HCT116 (cell line): ENCODE results near the gene NFIB. TPM values are rescaled to one million over a fixed set of nuclear protein-coding genes. Genes with fewer than 3 reads are reported as not detected.

ENCODE experiments used
- ATAC-seq: fragments of 200-7000 bp; cut with Tn5 transposase; 2 replicates; pipeline ENCODE4 v1.9.1; 2020; ENCODE audit warnings: mild to moderate bottlenecking, moderate library complexity
- BruUV-seq: library from RNA; stranded (reverse); fragments of 400-500 nt; replicated peaks from 2 replicates; lab custom pipeline; 2021; lab: Mats Ljungman, UMichigan
- CTCF ChIA-PET: fragments of 300-600 bp; sonication (Branson Sonifier 250); formaldehyde crosslinking; loops from one replicate; lab custom pipeline; 2021; ENCODE audit warnings: antibody characterized with exemption; lab: Charles Lee
- POLR2A ChIA-PET: fragments of 300-600, 350-600 bp; sonication (Branson Sonifier 250); formaldehyde crosslinking; loops from one replicate; lab custom pipeline; 2021; ENCODE audit warnings: antibody characterized with exemption; lab: Charles Lee
- RAD21 ChIA-PET, 2 experiments: fragments of 300-600 bp; sonication (Branson Sonifier 250); formaldehyde crosslinking; loops; one replicate each; lab custom pipeline; 2023; ENCODE audit warnings: low total read pairs in 2 of 2; ENCODE audit not compliant: uncharacterized antibody in 2 of 2, unreplicated experiment in 2 of 2, low non-redundant PET in 1 of 2; lab: Charles Lee
- DNase-seq: peaks from one replicate; pipeline ENCODE4 v3.0.0-alpha.2; 2010; ENCODE audit warnings: low read depth, low spot score
- H2AFZ ChIP-seq: fragments of 200-600 bp; shearing (Covaris generic), sonication (generic); 2 replicates; pipeline ENCODE4 v1.6.1; 2017; ENCODE audit warnings: low read depth, mixed run types, mixed read lengths, antibody characterized with exemption, low read length; ENCODE audit not compliant: poor library complexity, severe bottlenecking
- H3K27ac ChIP-seq: 2 replicates; pipeline ENCODE4 v1.5.1; 2012; ENCODE audit warnings: low read depth, low read length
- H3K27me3 ChIP-seq: fragments of 200-600 bp; sonication (generic); 2 replicates; pipeline ENCODE4 v1.6.1; 2016; ENCODE audit warnings: mixed run types, low read length, mixed read lengths; ENCODE audit not compliant: insufficient read depth
- H3K36me3 ChIP-seq, 2 experiments: fragments of 200-500 bp in 1 of 2; fragments of 200-600 bp in 1 of 2; sonication (Bioruptor generic) in 1 of 2; sonication (generic) in 1 of 2; 2 replicates each; pipeline versions ENCODE4 v1.5.1 to v1.6.1; 2014 to 2016; ENCODE audit warnings: low read length in 2 of 2, inconsistent platforms in 1 of 2, mixed read lengths in 1 of 2, mixed run types in 1 of 2; ENCODE audit not compliant: insufficient read depth in 2 of 2, control insufficient read depth in 1 of 2
- H3K4me1 ChIP-seq, 2 experiments: fragments of 200-600 bp in 1 of 2; sonication (generic) in 1 of 2; 2 replicates each; pipeline versions ENCODE4 v1.5.1 to v1.6.1; 2012 to 2017; ENCODE audit warnings: low read length in 2 of 2, inconsistent platforms in 1 of 2, mild to moderate bottlenecking in 1 of 2, mixed read lengths in 1 of 2, mixed run types in 1 of 2, moderate library complexity in 1 of 2; ENCODE audit not compliant: insufficient read depth in 2 of 2, control insufficient read depth in 1 of 2
- H3K4me2 ChIP-seq: fragments of 200-600 bp; sonication (generic); 2 replicates; pipeline ENCODE4 v1.6.1; 2017; ENCODE audit warnings: mixed run types, low read length, mixed read lengths
- H3K4me3 ChIP-seq, 2 experiments: fragments of 200-600 bp in 1 of 2; sonication (generic) in 1 of 2; replicated peaks in 1 of 2; 2 replicates each; pipeline ENCODE4 v1.5.1; 2011 to 2016; ENCODE audit warnings: low read length in 2 of 2, control low read depth in 1 of 2, low read depth in 1 of 2, mild to moderate bottlenecking in 1 of 2, mixed read lengths in 1 of 2, mixed run types in 1 of 2
- H3K79me2 ChIP-seq: fragments of 200-600 bp; sonication (generic); 2 replicates; pipeline ENCODE4 v1.6.1; 2017; ENCODE audit warnings: mild to moderate bottlenecking, mixed run types, low read length, moderate library complexity, mixed read lengths; ENCODE audit not compliant: insufficient read depth
- H3K9ac ChIP-seq: fragments of 200-600 bp; sonication (generic); 2 replicates; pipeline ENCODE4 v1.6.1; 2016; ENCODE audit warnings: low read length, mixed read lengths
- H3K9me2 ChIP-seq: fragments of 200-600 bp; sonication (generic), shearing (Covaris generic); 2 replicates; pipeline ENCODE4 v1.6.1; 2017; ENCODE audit warnings: mixed run types, mild to moderate bottlenecking, moderate library complexity; ENCODE audit not compliant: insufficient read depth
- H3K9me3 ChIP-seq, 2 experiments: fragments of 200-500 bp in 1 of 2; fragments of 200-600 bp in 1 of 2; sonication (Bioruptor generic) in 1 of 2; sonication (generic) in 1 of 2; 2 replicates each; pipeline ENCODE4 v1.6.1; 2014 to 2017; ENCODE audit warnings: low read length in 2 of 2, mixed read lengths in 2 of 2, inconsistent platforms in 1 of 2, low read depth in 1 of 2, mild to moderate bottlenecking in 1 of 2, mixed run types in 1 of 2, moderate library complexity in 1 of 2; ENCODE audit not compliant: control insufficient read depth in 1 of 2, insufficient read depth in 1 of 2
- H4K20me1 ChIP-seq: fragments of 200-600 bp; sonication (generic), shearing (Covaris generic); 2 replicates; pipeline ENCODE4 v1.6.1; 2017; ENCODE audit warnings: mixed run types, mild to moderate bottlenecking, moderate library complexity; ENCODE audit not compliant: insufficient read depth
- CEBPB ChIP-seq: IDR thresholded peaks from 2 replicates; pipeline ENCODE4 v1.6.1; 2012; ENCODE audit warnings: low read depth
- EGR1 ChIP-seq: IDR thresholded peaks from 2 replicates; pipeline ENCODE4 v1.6.1; 2012; ENCODE audit warnings: low read depth
- ELF1 ChIP-seq: IDR thresholded peaks from 2 replicates; pipeline ENCODE4 v1.6.1; 2012; ENCODE audit warnings: low read depth, borderline replicate concordance
- EZH2phosphoT487 ChIP-seq: fragments of 200-600 bp; IDR thresholded peaks from 2 replicates; pipeline ENCODE4 v1.6.1; 2018; ENCODE audit warnings: antibody characterized with exemption, borderline replicate concordance
- FOSL1 ChIP-seq: IDR thresholded peaks from 2 replicates; pipeline ENCODE4 v1.6.1; 2012; ENCODE audit warnings: low read depth
- JUND ChIP-seq: IDR thresholded peaks from 2 replicates; pipeline ENCODE4 v1.6.1; 2012
- RAD21 ChIP-seq: IDR thresholded peaks from 2 replicates; pipeline ENCODE4 v1.6.1; 2012; ENCODE audit warnings: low read depth, mild to moderate bottlenecking
- SIN3A ChIP-seq: IDR thresholded peaks from 2 replicates; pipeline ENCODE4 v1.6.1; 2012; ENCODE audit warnings: low read depth
- SP1 ChIP-seq: IDR thresholded peaks from 2 replicates; pipeline ENCODE4 v1.6.1; 2012; ENCODE audit warnings: low read depth
- SRF ChIP-seq: IDR thresholded peaks from 2 replicates; pipeline ENCODE4 v1.6.1; 2012; ENCODE audit warnings: low read depth
- TCF7L2 ChIP-seq: IDR thresholded peaks from 2 replicates; pipeline ENCODE4 v1.7.0; 2011; ENCODE audit warnings: borderline replicate concordance, inconsistent platforms; ENCODE audit not compliant: insufficient read depth, insufficient read length; ENCODE audit errors: extremely low read depth
- ZFX ChIP-seq: fragments of 450-650 bp; IDR thresholded peaks from 2 replicates; pipeline ENCODE4 v1.6.1; 2017
- intact Hi-C: fragments of 100-400 bp; cut with micrococcal nuclease; formaldehyde crosslinking; loops from 2 replicates; pipeline ENCODE4 v1.10.0; 2022
- total RNA-seq: library from RNA; stranded (reverse); gene quantifications from one replicate; pipeline ENCODE4 v1.2.1, GENCODE V29; 2021; ENCODE audit not compliant: unreplicated experiment
- TF ChIP-seq, protein P1 (sequence below): IDR thresholded peaks from 2 replicates; pipeline ENCODE4 v1.6.1; 2012
- TF ChIP-seq, protein P2 (sequence below): IDR thresholded peaks from 2 replicates; pipeline ENCODE4 v1.6.1; 2011; ENCODE audit warnings: mild to moderate bottlenecking, low read length, moderate library complexity; ENCODE audit not compliant: insufficient replicate concordance; ENCODE audit errors: extremely low read depth
- TF ChIP-seq, protein P3 (sequence below), 3 experiments: fragments of 200-600 bp in 1 of 3; sonication (generic) in 1 of 3; IDR thresholded peaks in 2 of 3; conservative IDR thresholded peaks in 1 of 3; 2 replicates each; pipeline ENCODE4 v1.5.1; 2012 to 2017; ENCODE audit warnings: low read depth in 2 of 3, low read length in 2 of 3, antibody characterized with exemption in 1 of 3, borderline replicate concordance in 1 of 3, control low read depth in 1 of 3, mild to moderate bottlenecking in 1 of 3, mixed read lengths in 1 of 3, mixed run types in 1 of 3, moderate library complexity in 1 of 3; ENCODE audit not compliant: insufficient read depth in 1 of 3

NFIB gene
- total RNA-seq, 1 experiment from 2014 or later = 6.6 TPM

DNA sequence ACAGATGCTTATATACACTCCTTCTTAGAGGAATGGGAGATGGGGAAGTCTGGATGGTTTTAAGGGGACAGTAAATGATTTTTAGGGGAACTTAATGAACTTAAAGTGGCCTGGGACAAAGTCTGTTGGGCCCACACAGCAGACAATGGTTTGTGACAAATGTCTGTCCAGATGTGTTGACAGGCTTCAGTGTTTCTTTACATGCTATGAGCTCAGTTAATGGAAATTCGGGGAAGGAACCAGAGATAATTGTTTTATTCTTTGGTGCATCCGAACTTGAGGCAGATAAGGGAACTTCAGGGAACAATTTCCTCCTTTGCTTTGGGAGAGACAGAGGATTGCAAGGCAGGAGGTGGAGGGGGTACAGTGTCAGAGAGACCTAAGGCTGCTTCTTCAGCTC is 52.3 kb downstream of the NFIB start:
- no peaks in the 10 kb centered on the region; the same call in 1 of the 2 replicates for H4K20me1 ChIP-seq
- RAD21 ChIA-PET = no interaction called here
- no peaks in the 10 kb centered on the region; a peak in 1 of 4 replicates for H3K4me1 ChIP-seq
- H3K4me3 ChIP-seq = no peak overlapping the region
- H3K27me3 ChIP-seq = 0 out of 2 replicates have a peak, but pooled peaks cover 5% of the 10 kb centered on the region
- no peaks in the 10 kb centered on the region for H3K9me2 ChIP-seq
- H3K9me3 ChIP-seq = no peaks in the 10 kb centered on the region
- no peak overlapping the region for H3K9ac ChIP-seq
- TF ChIP-seq EGR1 (no peak), ZFX (no peak), SP1 (no peak)
- TF ChIP-seq, protein P1, sequence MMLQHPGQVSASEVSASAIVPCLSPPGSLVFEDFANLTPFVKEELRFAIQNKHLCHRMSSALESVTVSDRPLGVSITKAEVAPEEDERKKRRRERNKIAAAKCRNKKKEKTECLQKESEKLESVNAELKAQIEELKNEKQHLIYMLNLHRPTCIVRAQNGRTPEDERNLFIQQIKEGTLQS = no peak
- no peaks in the 10 kb centered on the region for H3K79me2 ChIP-seq
- CTCF ChIA-PET = no interaction called here
- intact Hi-C loops = no loop called here
- no peak for DNase-seq
- H3K4me2 ChIP-seq = no peak overlapping the region
- no peak for ATAC-seq
- H3K36me3 ChIP-seq = no peaks in the 10 kb centered on the region
- no peak overlapping the region for H3K27ac ChIP-seq
- BruUV-seq = no TSS peak
- H2AFZ ChIP-seq = no peak overlapping the region
- POLR2A ChIA-PET = no interaction called here

DNA sequence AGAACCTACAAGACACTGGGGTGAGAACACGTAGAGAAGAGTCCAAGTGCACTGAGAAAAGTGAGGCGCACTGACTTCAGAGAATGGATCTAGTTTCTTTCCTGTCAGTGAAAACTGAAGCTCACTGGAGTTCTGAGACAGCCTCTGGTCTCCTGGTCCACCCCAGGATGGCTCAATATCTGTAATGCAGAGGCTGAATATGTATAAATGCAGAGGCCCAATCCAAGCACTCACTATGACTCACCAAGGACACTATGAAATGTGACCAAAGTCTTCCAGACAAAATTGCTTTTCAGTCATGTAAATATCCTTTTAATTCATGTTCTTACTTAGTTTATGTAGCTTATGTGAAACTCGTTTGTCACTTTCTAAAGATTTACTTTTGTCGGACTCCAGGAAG is 53.8 kb downstream of the NFIB start:
- H3K4me1 ChIP-seq = no peaks in the 10 kb centered on the region; a peak in 1 of 4 replicates
- H3K27ac ChIP-seq = no peak overlapping the region
- 0 out of 2 replicates have a peak, but pooled peaks cover 3% of the 10 kb centered on the region for H3K27me3 ChIP-seq
- H3K4me3 ChIP-seq = no peak overlapping the region
- no peaks in the 10 kb centered on the region for H3K36me3 ChIP-seq
- BruUV-seq = no TSS peak
- no peak overlapping the region for H3K4me2 ChIP-seq
- DNase-seq = no peak
- no peak overlapping the region for H2AFZ ChIP-seq
- no peak for ATAC-seq
- no peaks in the 10 kb centered on the region; the same call in 1 of the 2 replicates for H4K20me1 ChIP-seq
- H3K9ac ChIP-seq = no peak overlapping the region
- ChIA-PET POLR2A (no interaction called here), RAD21 (no interaction called here), CTCF (no interaction called here)
- no peaks in the 10 kb centered on the region for H3K79me2 ChIP-seq
- H3K9me2 ChIP-seq = no peaks in the 10 kb centered on the region
- intact Hi-C loops = no loop called here
- no peaks in the 10 kb centered on the region for H3K9me3 ChIP-seq
- no peak for TF ChIP-seq EGR1
- no peak for TF ChIP-seq JUND
- TF ChIP-seq, protein P2, sequence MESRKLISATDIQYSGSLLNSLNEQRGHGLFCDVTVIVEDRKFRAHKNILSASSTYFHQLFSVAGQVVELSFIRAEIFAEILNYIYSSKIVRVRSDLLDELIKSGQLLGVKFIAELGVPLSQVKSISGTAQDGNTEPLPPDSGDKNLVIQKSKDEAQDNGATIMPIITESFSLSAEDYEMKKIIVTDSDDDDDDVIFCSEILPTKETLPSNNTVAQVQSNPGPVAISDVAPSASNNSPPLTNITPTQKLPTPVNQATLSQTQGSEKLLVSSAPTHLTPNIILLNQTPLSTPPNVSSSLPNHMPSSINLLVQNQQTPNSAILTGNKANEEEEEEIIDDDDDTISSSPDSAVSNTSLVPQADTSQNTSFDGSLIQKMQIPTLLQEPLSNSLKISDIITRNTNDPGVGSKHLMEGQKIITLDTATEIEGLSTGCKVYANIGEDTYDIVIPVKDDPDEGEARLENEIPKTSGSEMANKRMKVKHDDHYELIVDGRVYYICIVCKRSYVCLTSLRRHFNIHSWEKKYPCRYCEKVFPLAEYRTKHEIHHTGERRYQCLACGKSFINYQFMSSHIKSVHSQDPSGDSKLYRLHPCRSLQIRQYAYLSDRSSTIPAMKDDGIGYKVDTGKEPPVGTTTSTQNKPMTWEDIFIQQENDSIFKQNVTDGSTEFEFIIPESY = no peak
- no peak for TF ChIP-seq SIN3A
- no peak for TF ChIP-seq ELF1
- TF ChIP-seq FOSL1 = no peak
- TF ChIP-seq, protein P1 = no peak
- no peak for TF ChIP-seq CEBPB
- TF ChIP-seq, protein P3, sequence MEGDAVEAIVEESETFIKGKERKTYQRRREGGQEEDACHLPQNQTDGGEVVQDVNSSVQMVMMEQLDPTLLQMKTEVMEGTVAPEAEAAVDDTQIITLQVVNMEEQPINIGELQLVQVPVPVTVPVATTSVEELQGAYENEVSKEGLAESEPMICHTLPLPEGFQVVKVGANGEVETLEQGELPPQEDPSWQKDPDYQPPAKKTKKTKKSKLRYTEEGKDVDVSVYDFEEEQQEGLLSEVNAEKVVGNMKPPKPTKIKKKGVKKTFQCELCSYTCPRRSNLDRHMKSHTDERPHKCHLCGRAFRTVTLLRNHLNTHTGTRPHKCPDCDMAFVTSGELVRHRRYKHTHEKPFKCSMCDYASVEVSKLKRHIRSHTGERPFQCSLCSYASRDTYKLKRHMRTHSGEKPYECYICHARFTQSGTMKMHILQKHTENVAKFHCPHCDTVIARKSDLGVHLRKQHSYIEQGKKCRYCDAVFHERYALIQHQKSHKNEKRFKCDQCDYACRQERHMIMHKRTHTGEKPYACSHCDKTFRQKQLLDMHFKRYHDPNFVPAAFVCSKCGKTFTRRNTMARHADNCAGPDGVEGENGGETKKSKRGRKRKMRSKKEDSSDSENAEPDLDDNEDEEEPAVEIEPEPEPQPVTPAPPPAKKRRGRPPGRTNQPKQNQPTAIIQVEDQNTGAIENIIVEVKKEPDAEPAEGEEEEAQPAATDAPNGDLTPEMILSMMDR (IDR thresholded peaks at IDR 0.05 in 2 of 3, conservative IDR thresholded peaks at IDR 0.05 in 1 of 3; ENCODE audit: borderline replicate concordance in 1 of 3, insufficient read depth in 1 of 3, low read depth in 2 of 3, low read length in 2 of 3) = no peak
- no peak for TF ChIP-seq TCF7L2
- TF ChIP-seq ZFX = no peak
- no peak for TF ChIP-seq SP1
- TF ChIP-seq EZH2phosphoT487 = no peak
- TF ChIP-seq RAD21 = no peak
- no peak for TF ChIP-seq SRF
